Stimulated activated CD4-positive, alpha-beta T cell treated with anti-CD3 and anti-CD28 coated beads, Interleukin-15, amount 100 ng/mL, for 48 hours (primary cell): ENCODE results near the gene ANXA6.
A peak's percentile ranks its signal among the peaks of the same experiment; 100 is the strongest.
"Not testable (repeated sequence)": the region's sequence is repeated elsewhere in the genome, so short reads cannot be mapped to it uniquely, and the experiment has no call there.

Experiments used
- DNase-seq, 2 donors: peaks; one replicate each; pipeline ENCODE4 v3.0.0-alpha.2; 2020; ENCODE audit warnings: low read depth in 2 of 2

The ANXA6 gene

GRCh38 chr5:151180291-151180690 is 22.7 kb upstream of the ANXA6 start:
- no peak for DNase-seq

- DNase-seq: no peak
These were observed 21.9 kb upstream of the ANXA6 start for GRCh38 chr5:151179489-151179840.

- no peak for DNase-seq
These were observed 21.4 kb upstream of the ANXA6 start for GRCh38 chr5:151178777-151179488.

- no peak for DNase-seq
These were observed 20.8 kb upstream of the ANXA6 start for GRCh38 chr5:151178372-151178771.

- DNase-seq: not testable (repeated sequence)
These were observed 18.7 kb upstream of the ANXA6 start for GRCh38 chr5:151176268-151176667.

- no peak for DNase-seq
These were observed 17.1 kb upstream of the ANXA6 start for GRCh38 chr5:151174612-151175101.

GRCh38 chr5:151173711-151174611 is 16.4 kb upstream of the ANXA6 start:
- DNase-seq: no peak

- DNase-seq: no peak
These were observed 13.9 kb upstream of the ANXA6 start for GRCh38 chr5:151171529-151171928.

GRCh38 chr5:151168602-151169344 is 11.2 kb upstream of the ANXA6 start:
- DNase-seq: no peak

- no peak for DNase-seq
These were observed 9.4 kb upstream of the ANXA6 start for GRCh38 chr5:151167022-151167421.

GRCh38 chr5:151164687-151165392 is 7.3 kb upstream of the ANXA6 start:
- DNase-seq: peak; percentile 51 to 78

GRCh38 chr5:151162776-151163175 is 5.2 kb upstream of the ANXA6 start:
- DNase-seq: no peak

- DNase-seq: no peak
These were observed 2.2 kb upstream of the ANXA6 start for GRCh38 chr5:151159649-151160373.

GRCh38 chr5:151158287-151158661 is 695 bp upstream of the ANXA6 start:
- DNase-seq: no peak

- no peak for DNase-seq
These were observed 815 bp downstream of the ANXA6 start for GRCh38 chr5:151156507-151157420.

GRCh38 chr5:151155775-151156506 is 1.6 kb downstream of the ANXA6 start:
- DNase-seq: no peak

GRCh38 chr5:151154931-151155774 is 2.4 kb downstream of the ANXA6 start:
- DNase-seq: no peak

- no peak for DNase-seq
These were observed 3.8 kb downstream of the ANXA6 start for GRCh38 chr5:151153766-151154272.
